Suprapubic skin (tissue), 4 donors: Measurements from ENCODE around the gene TADA1. TPM values are rescaled to one million over a fixed set of nuclear protein-coding genes. Genes with fewer than 3 reads are reported as not detected.
"Not testable (repeated sequence)": the region's sequence is repeated elsewhere in the genome, so short reads cannot be mapped to it uniquely, and the experiment has no call there.

Source experiments
- DNase-seq, 2 donors: peaks; one replicate each; pipeline ENCODE4 v3.0.0-alpha.2; 2019; ENCODE audit warnings: low spot score in 2 of 2
- H3K27ac ChIP-seq: fragments of 200-600 bp; sonication (generic); one replicate; pipeline ENCODE4 v1.5.1; 2019
- H3K27me3 ChIP-seq: fragments of 200-600 bp; sonication (generic); one replicate; pipeline ENCODE4 v1.5.1; 2019
- H3K36me3 ChIP-seq: fragments of 200-600 bp; sonication (generic); one replicate; pipeline ENCODE4 v1.5.1; 2019
- H3K4me1 ChIP-seq: fragments of 200-600 bp; sonication (generic); one replicate; pipeline ENCODE4 v1.5.1; 2019
- H3K4me3 ChIP-seq: fragments of 200-600 bp; sonication (generic); one replicate; pipeline ENCODE4 v1.5.1; 2019; ENCODE audit warnings: mild to moderate bottlenecking
- H3K9me3 ChIP-seq: fragments of 200-600 bp; sonication (generic); one replicate; pipeline ENCODE4 v1.5.1; 2019
- CTCF ChIP-seq, 2 donors: fragments of 200-600 bp in 1 of 2; fragments of 450-650 bp in 1 of 2; sonication (generic) in 1 of 2; IDR thresholded peaks; one replicate each; pipeline ENCODE4 v1.5.1; 2016 to 2019; ENCODE audit warnings: antibody characterized with exemption in 2 of 2, mild to moderate bottlenecking in 1 of 2, moderate library complexity in 1 of 2
- EP300 ChIP-seq: sonication (generic); formaldehyde crosslinking; IDR thresholded peaks from one replicate; pipeline ENCODE4 v1.6.1; 2017; ENCODE audit warnings: antibody characterized with exemption
- POLR2A ChIP-seq, 2 donors: fragments of 450-650 bp; IDR thresholded peaks; one replicate each; pipeline ENCODE4 v1.6.1; 2017; ENCODE audit warnings: antibody characterized with exemption in 2 of 2, mild to moderate bottlenecking in 2 of 2, moderate library complexity in 2 of 2
- POLR2AphosphoS5 ChIP-seq, 3 donors: sonication (generic); formaldehyde crosslinking; IDR thresholded peaks; one replicate each; pipeline ENCODE4 v1.6.1; 2017; ENCODE audit warnings: antibody characterized with exemption in 3 of 3
- WGBS: methylation state at CpG from one replicate; pipeline ENCODE4 v1.1.5; 2018; 5-methylcytosine and 5-hydroxymethylcytosine counted together
- total RNA-seq, 4 donors: library from RNA; depleted of rRNA; stranded (reverse); fragments of >200 nt; gene quantifications; one replicate each; pipeline ENCODE4 v1.1.0, GENCODE V29; 2016

Gene TADA1
- total RNA-seq, 4 donors from 2014 or later: 11.3 to 14.3 (median 13.0) TPM

- H3K9me3 ChIP-seq: no peaks in the 10 kb centered on the region
- under 1% methylated on average over 31 of the region's 63 CpGs for WGBS
- DNase-seq: peak; percentile 94
Observed at GRCh38 chr1:166838766-166839599, 37.1 kb downstream of the TADA1 start, which contains the start of gene POGK. Gene POGK (plus strand): TSS chr1:166839475. CDS start chr1:166840957, 1,482 bp downstream.

GRCh38 chr1:166836733-166837132 is 39.3 kb downstream of the TADA1 start:
- Histone ChIP-seq H3K4me1 (peaks cover 29% of the 10 kb centered on the region), H3K4me3 (no peak overlapping the region), H3K9me3 (no peaks in the 10 kb centered on the region), H3K36me3 (peaks cover 10% of the 10 kb centered on the region), H3K27ac (no peak overlapping the region), H3K27me3 (no peaks in the 10 kb centered on the region)
- no peak for TF ChIP-seq POLR2A (IDR thresholded peaks at IDR 0.05)
- TF ChIP-seq CTCF (IDR thresholded peaks at IDR 0.05): no peak
- TF ChIP-seq POLR2AphosphoS5 (IDR thresholded peaks at IDR 0.05): no peak
- no peak for TF ChIP-seq EP300
- DNase-seq: no peak
- WGBS: 94% methylated on average over 4 of the region's 4 CpGs

More at GRCh38 chr1:166838766-166839599, 37.1 kb downstream of the TADA1 start, which contains the start of gene POGK:
- Histone ChIP-seq H3K36me3 (peaks cover 31% of the 10 kb centered on the region), H3K4me3 (peak within 1 kb of the TSS; percentile 75), H3K4me1 (peaks cover 47% of the 10 kb centered on the region), H3K27me3 (no peaks in the 10 kb centered on the region), H3K27ac (peak within 1 kb of the TSS; percentile 88)
- TF ChIP-seq EP300 (no peak), CTCF (IDR thresholded peaks at IDR 0.05) (no peak), POLR2A (IDR thresholded peaks at IDR 0.05) (peak in 1 of 2 donors; percentile 42), POLR2AphosphoS5 (IDR thresholded peaks at IDR 0.05) (peak in 1 of 3 donors; percentile 11)

- H3K27ac ChIP-seq, H3K27me3 ChIP-seq, H3K4me1 ChIP-seq, H3K9me3 ChIP-seq, H3K36me3 ChIP-seq, H3K4me3 ChIP-seq, DNase-seq: not testable (repeated sequence)
- 67% methylated on average over 1 of the region's 1 CpG for WGBS
Observed at GRCh38 chr1:166829762-166830161, 46.3 kb downstream of the TADA1 start.

GRCh38 chr1:166827426-166827825 is 48.6 kb downstream of the TADA1 start:
- DNase-seq: no peak
- Histone ChIP-seq H3K36me3 (no peaks in the 10 kb centered on the region), H3K4me1 (no peaks in the 10 kb centered on the region), H3K4me3 (no peak overlapping the region), H3K27ac (no peak overlapping the region), H3K9me3 (peaks cover 10% of the 10 kb centered on the region), H3K27me3 (peaks cover 3% of the 10 kb centered on the region)
- no peak for TF ChIP-seq POLR2AphosphoS5 (IDR thresholded peaks at IDR 0.05)

GRCh38 chr1:166822385-166822784 is 53.7 kb downstream of the TADA1 start:
- H3K9me3 ChIP-seq: no peaks in the 10 kb centered on the region
- no peaks in the 10 kb centered on the region for H3K4me1 ChIP-seq
- 65% methylated on average over 7 of the region's 7 CpGs for WGBS
- TF ChIP-seq POLR2A (IDR thresholded peaks at IDR 0.05) (no peak), POLR2AphosphoS5 (IDR thresholded peaks at IDR 0.05) (no peak), CTCF (IDR thresholded peaks at IDR 0.05) (no peak), EP300 (no peak)
- H3K27ac ChIP-seq: no peak overlapping the region
- H3K4me3 ChIP-seq: no peak overlapping the region
- no peak for DNase-seq
- no peaks in the 10 kb centered on the region for H3K27me3 ChIP-seq
- H3K36me3 ChIP-seq: no peaks in the 10 kb centered on the region

- H3K27ac ChIP-seq: no peak overlapping the region
- DNase-seq: no peak
- WGBS: 67% methylated on average over 2 of the region's 2 CpGs
- no peaks in the 10 kb centered on the region for H3K9me3 ChIP-seq
- TF ChIP-seq POLR2AphosphoS5 (IDR thresholded peaks at IDR 0.05): no peak
- no peaks in the 10 kb centered on the region for H3K4me1 ChIP-seq
- no peaks in the 10 kb centered on the region for H3K27me3 ChIP-seq
- no peak overlapping the region for H3K4me3 ChIP-seq
- H3K36me3 ChIP-seq: no peaks in the 10 kb centered on the region
Observed at GRCh38 chr1:166819974-166820373, 56.1 kb downstream of the TADA1 start.
